SU-DHL-6 (cell line): Measurements from ENCODE around the gene UTS2R.

Experiments used
- H2AFZ ChIP-seq: fragments of 200-600 bp; sonication (generic); 2 replicates; pipeline ENCODE4 v1.6.1; 2014; ENCODE audit warnings: low read depth, mild to moderate bottlenecking, moderate library complexity, mixed read lengths, antibody characterized with exemption, low read length; ENCODE audit not compliant: severe bottlenecking
- H3F3A ChIP-seq: fragments of 200-600 bp; shearing (Covaris generic); 2 replicates; pipeline ENCODE4 v1.6.0; 2016; ENCODE audit warnings: antibody characterized with exemption, mild to moderate bottlenecking; ENCODE audit not compliant: insufficient read depth
- H3K27ac ChIP-seq: fragments of 200-600 bp; sonication (generic); 2 replicates; pipeline ENCODE4 v1.5.1; 2016; ENCODE audit warnings: low read depth, mild to moderate bottlenecking, low read length, moderate library complexity, mixed read lengths
- H3K27me3 ChIP-seq: fragments of 200-600 bp; sonication (generic), shearing (Covaris generic); 2 replicates; pipeline ENCODE4 v1.6.0; 2014; ENCODE audit warnings: mild to moderate bottlenecking, low read length
- H3K36me3 ChIP-seq: fragments of 200-600 bp; sonication (generic); 2 replicates; pipeline ENCODE4 v1.6.1; 2014; ENCODE audit warnings: mild to moderate bottlenecking, low read length, mixed read lengths
- H3K4me2 ChIP-seq: fragments of 300-600, 200-600 bp; shearing (Covaris generic), sonication (generic); 2 replicates; pipeline ENCODE4 v1.6.0; 2014; ENCODE audit warnings: low read length, low read depth, mild to moderate bottlenecking; ENCODE audit not compliant: poor library complexity, severe bottlenecking
- H3K4me3 ChIP-seq: fragments of 200-600 bp; sonication (generic); 2 replicates; pipeline ENCODE4 v1.5.1; 2014; ENCODE audit warnings: antibody characterized with exemption, low read length, mild to moderate bottlenecking, mixed read lengths; ENCODE audit not compliant: insufficient read depth, poor library complexity, severe bottlenecking
- H3K79me2 ChIP-seq: fragments of 200-600 bp; sonication (generic); 2 replicates; pipeline ENCODE4 v1.6.1; 2014; ENCODE audit warnings: mild to moderate bottlenecking, low read length, moderate library complexity; ENCODE audit not compliant: insufficient read depth
- H3K9ac ChIP-seq: fragments of 200-600 bp; sonication (generic); 2 replicates; pipeline ENCODE4 v1.7.0; 2014; ENCODE audit warnings: mild to moderate bottlenecking, low read length
- H3K9me2 ChIP-seq: fragments of 200-600 bp; sonication (generic); replicated peaks from 2 replicates; pipeline ENCODE4 v1.6.1; 2014; ENCODE audit warnings: low read length; ENCODE audit not compliant: insufficient read depth
- H3K9me3 ChIP-seq: fragments of 200-600 bp; sonication (generic); 2 replicates; pipeline ENCODE4 v1.6.1; 2014; ENCODE audit warnings: low read length, mixed read lengths; ENCODE audit not compliant: insufficient read depth
- H4K20me1 ChIP-seq: fragments of 200-600 bp; sonication (generic); 2 replicates; pipeline ENCODE4 v1.6.1; 2014; ENCODE audit warnings: low read depth, mild to moderate bottlenecking, antibody characterized with exemption, low read length, moderate library complexity, mixed read lengths
- CTCF ChIP-seq: fragments of 200-600 bp; sonication (generic); IDR thresholded peaks from one replicate; pipeline ENCODE4 v1.5.1; 2017; ENCODE audit warnings: antibody characterized with exemption, mild to moderate bottlenecking, low read length, moderate library complexity; ENCODE audit not compliant: insufficient read depth, poor library complexity, severe bottlenecking
- EZH2phosphoT487 ChIP-seq: fragments of 200-600 bp; sonication (generic), shearing (Covaris generic); conservative IDR thresholded peaks from 2 replicates; pipeline ENCODE4 v1.6.1; 2018; ENCODE audit warnings: mild to moderate bottlenecking, antibody characterized with exemption, low read length, moderate library complexity, mixed read lengths

Gene UTS2R

GRCh38 chr17:82382933-82383255 lies 11.3 kb downstream of the UTS2R start:
- Histone ChIP-seq H3F3A (no peaks in the 10 kb centered on the region), H2AFZ (no peak overlapping the region), H3K27ac (no peak overlapping the region), H3K79me2 (no peaks in the 10 kb centered on the region), H3K36me3 (no peaks in the 10 kb centered on the region), H3K9me3 (no peaks in the 10 kb centered on the region), H3K27me3 (no peaks in the 10 kb centered on the region), H3K4me3 (no peak overlapping the region), H3K9me2 (no peaks in the 10 kb centered on the region), H4K20me1 (no peaks in the 10 kb centered on the region), H3K9ac (no peak overlapping the region), H3K4me2 (no peak overlapping the region)
- TF ChIP-seq CTCF, result no peak
- no peak for TF ChIP-seq EZH2phosphoT487

- H3K36me3 ChIP-seq, result no peaks in the 10 kb centered on the region
- H3K9me3 ChIP-seq, result no peaks in the 10 kb centered on the region
- H3K9me2 ChIP-seq, result no peaks in the 10 kb centered on the region
- no peaks in the 10 kb centered on the region for H3K27me3 ChIP-seq
- no peaks in the 10 kb centered on the region for H3K79me2 ChIP-seq
- H4K20me1 ChIP-seq, result no peaks in the 10 kb centered on the region
- no peak overlapping the region for H3K4me3 ChIP-seq
- TF ChIP-seq EZH2phosphoT487 (no peak), CTCF (no peak)
- H3F3A ChIP-seq, result no peaks in the 10 kb centered on the region
- H3K27ac ChIP-seq, result no peak overlapping the region
- H3K4me2 ChIP-seq, result no peak overlapping the region
- H3K9ac ChIP-seq, result no peak overlapping the region
- H2AFZ ChIP-seq, result no peak overlapping the region
Observed at GRCh38 chr17:82383411-82383810, 11.8 kb downstream of the UTS2R start.

- no peak overlapping the region for H3K27ac ChIP-seq
- no peaks in the 10 kb centered on the region for H3F3A ChIP-seq
- no peak overlapping the region for H3K9ac ChIP-seq
- no peaks in the 10 kb centered on the region for H3K9me2 ChIP-seq
- no peaks in the 10 kb centered on the region for H3K27me3 ChIP-seq
- TF ChIP-seq EZH2phosphoT487, result no peak
- no peaks in the 10 kb centered on the region for H3K79me2 ChIP-seq
- H3K4me2 ChIP-seq, result no peak overlapping the region
- H4K20me1 ChIP-seq, result no peaks in the 10 kb centered on the region
- no peak overlapping the region for H2AFZ ChIP-seq
- no peak overlapping the region for H3K4me3 ChIP-seq
- no peaks in the 10 kb centered on the region for H3K36me3 ChIP-seq
- no peaks in the 10 kb centered on the region for H3K9me3 ChIP-seq
Observed at GRCh38 chr17:82384051-82384729, 12.6 kb downstream of the UTS2R start.

GRCh38 chr17:82384730-82385481 lies 13.3 kb downstream of the UTS2R start:
- H3K9ac ChIP-seq, result no peak overlapping the region
- H3K9me3 ChIP-seq, result no peaks in the 10 kb centered on the region
- no peak overlapping the region for H3K4me2 ChIP-seq
- no peaks in the 10 kb centered on the region for H4K20me1 ChIP-seq
- no peak overlapping the region for H3K27ac ChIP-seq
- H3K36me3 ChIP-seq, result no peaks in the 10 kb centered on the region
- H3K79me2 ChIP-seq, result no peaks in the 10 kb centered on the region
- no peaks in the 10 kb centered on the region for H3K9me2 ChIP-seq
- no peak for TF ChIP-seq EZH2phosphoT487
- no peaks in the 10 kb centered on the region for H3K27me3 ChIP-seq
- H3K4me3 ChIP-seq, result no peak overlapping the region
- H3F3A ChIP-seq, result no peaks in the 10 kb centered on the region
- H2AFZ ChIP-seq, result no peak overlapping the region
